ENCODE measurements around the gene LBP. TPM values are rescaled to one million over a fixed set of nuclear protein-coding genes. Genes with fewer than 3 reads are reported as not detected.

Gene LBP
- total and polyA plus RNA-seq, 7 experiments from 2014 or later = not detected

GRCh38 chr20:38316341-38316740, 29.9 kb upstream of the LBP start:
- no peak overlapping the region for H3K4me3 ChIP-seq (ENCODE audit: low read length)
- no peaks in the 10 kb centered on the region for H3K4me1 ChIP-seq (ENCODE audit: control insufficient read depth in 2 of 2, insufficient read depth in 2 of 2, low read length in 2 of 2)
- no peak for ATAC-seq
- no peak overlapping the region for H3K27ac ChIP-seq (ENCODE audit: low read depth, low read length)
- H3K36me3 ChIP-seq (ENCODE audit: control insufficient read depth in 2 of 3, insufficient read depth in 3 of 3, low read length in 3 of 3) = no peaks in the 10 kb centered on the region
- ChIA-PET CTCF (no interaction called here), POLR2A (no interaction called here)
- H3K9me3 ChIP-seq (ENCODE audit: control insufficient read depth in 2 of 3, low read length in 3 of 3) = no peaks in the 10 kb centered on the region
- peaks cover 4 to 37% (median 32%) of the 10 kb centered on the region in 5 donors for H3K27me3 Mint-ChIP-seq
- peaks cover 0 to 1% (median 0%) of the 10 kb centered on the region in 7 donors for H3K4me1 Mint-ChIP-seq
- DNase-seq = no peak
- no peak overlapping the region for H3K4me3 Mint-ChIP-seq
- no peaks in the 10 kb centered on the region for H3K36me3 Mint-ChIP-seq
- no peak overlapping the region for H3K27ac Mint-ChIP-seq
- peaks cover 0 to 4% (median 0%) of the 10 kb centered on the region in 11 donors for H3K9me3 Mint-ChIP-seq
- no peaks in the 10 kb centered on the region for H3K27me3 ChIP-seq (ENCODE audit: control insufficient read depth in 2 of 2, insufficient read depth in 2 of 2, low read length in 2 of 2)
- intact Hi-C loops (cut with micrococcal nuclease) = no loop called here

- no peaks in the 10 kb centered on the region for H3K36me3 Mint-ChIP-seq
- Histone ChIP-seq H3K36me3 (ENCODE audit: control insufficient read depth in 2 of 3, insufficient read depth in 3 of 3, low read length in 3 of 3) (no peaks in the 10 kb centered on the region), H3K9me3 (ENCODE audit: control insufficient read depth in 2 of 3, low read length in 3 of 3) (no peaks in the 10 kb centered on the region), H3K27me3 (ENCODE audit: control insufficient read depth in 2 of 2, insufficient read depth in 2 of 2, low read length in 2 of 2) (no peaks in the 10 kb centered on the region), H3K4me1 (ENCODE audit: control insufficient read depth in 2 of 2, insufficient read depth in 2 of 2, low read length in 2 of 2) (no peaks in the 10 kb centered on the region), H3K4me3 (ENCODE audit: low read length) (no peak overlapping the region), H3K27ac (ENCODE audit: low read depth, low read length) (no peak overlapping the region)
- H3K9me3 Mint-ChIP-seq = peaks cover 0 to 4% (median 0%) of the 10 kb centered on the region in 11 donors
- POLR2A ChIA-PET = no interaction called here
- ATAC-seq (no peak), DNase-seq (no peak)
- peaks cover 0 to 5% (median 0%) of the 10 kb centered on the region in 7 donors for H3K4me1 Mint-ChIP-seq
- peaks cover 5 to 41% (median 30%) of the 10 kb centered on the region in 5 donors for H3K27me3 Mint-ChIP-seq
- no peak overlapping the region for H3K27ac Mint-ChIP-seq
- H3K4me3 Mint-ChIP-seq = no peak overlapping the region
- intact Hi-C loops (cut with micrococcal nuclease) = no loop called here
- CTCF ChIA-PET = no interaction called here
Measured at GRCh38 chr20:38317422-38317821, 28.9 kb upstream of the LBP start.

GRCh38 chr20:38320221-38320620, 26.1 kb upstream of the LBP start:
- ATAC-seq (no peak), DNase-seq (no peak)
- Mint-ChIP-seq H3K4me3 (no peak overlapping the region), H3K27me3 (peaks cover 9 to 41% (median 29%) of the 10 kb centered on the region in 5 donors), H3K36me3 (no peaks in the 10 kb centered on the region), H3K4me1 (peaks cover 0 to 5% (median 0%) of the 10 kb centered on the region in 7 donors), H3K9me3 (peaks cover 0 to 4% (median 0%) of the 10 kb centered on the region in 11 donors), H3K27ac (no peak overlapping the region)
- Histone ChIP-seq H3K36me3 (ENCODE audit: control insufficient read depth in 2 of 3, insufficient read depth in 3 of 3, low read length in 3 of 3) (no peaks in the 10 kb centered on the region), H3K27ac (ENCODE audit: low read depth, low read length) (no peak overlapping the region), H3K27me3 (ENCODE audit: control insufficient read depth in 2 of 2, insufficient read depth in 2 of 2, low read length in 2 of 2) (no peaks in the 10 kb centered on the region), H3K9me3 (ENCODE audit: control insufficient read depth in 2 of 3, low read length in 3 of 3) (no peaks in the 10 kb centered on the region), H3K4me3 (ENCODE audit: low read length) (no peak overlapping the region), H3K4me1 (ENCODE audit: control insufficient read depth in 2 of 2, insufficient read depth in 2 of 2, low read length in 2 of 2) (no peaks in the 10 kb centered on the region)
- CTCF ChIA-PET = no interaction called here
- POLR2A ChIA-PET = no interaction called here
- intact Hi-C loops (cut with micrococcal nuclease) = no loop called here

- Histone ChIP-seq H3K36me3 (ENCODE audit: control insufficient read depth in 2 of 3, insufficient read depth in 3 of 3, low read length in 3 of 3) (no peaks in the 10 kb centered on the region), H3K4me1 (ENCODE audit: control insufficient read depth in 2 of 2, insufficient read depth in 2 of 2, low read length in 2 of 2) (no peaks in the 10 kb centered on the region), H3K27ac (ENCODE audit: low read depth, low read length) (no peak overlapping the region), H3K9me3 (ENCODE audit: control insufficient read depth in 2 of 3, low read length in 3 of 3) (no peaks in the 10 kb centered on the region), H3K4me3 (ENCODE audit: low read length) (no peak overlapping the region), H3K27me3 (ENCODE audit: control insufficient read depth in 2 of 2, insufficient read depth in 2 of 2, low read length in 2 of 2) (no peaks in the 10 kb centered on the region)
- intact Hi-C loops (cut with micrococcal nuclease) = no loop called here
- DNase-seq = no peak
- H3K36me3 Mint-ChIP-seq = no peaks in the 10 kb centered on the region
- CTCF ChIA-PET = no interaction called here
- H3K27me3 Mint-ChIP-seq = peaks cover 12 to 38% (median 26%) of the 10 kb centered on the region in 5 donors
- no peak overlapping the region for H3K27ac Mint-ChIP-seq
- peaks cover 0 to 5% (median 0%) of the 10 kb centered on the region in 7 donors for H3K4me1 Mint-ChIP-seq
- H3K4me3 Mint-ChIP-seq = no peak overlapping the region
- ATAC-seq = no peak
- POLR2A ChIA-PET = no interaction called here
- peaks cover 0 to 4% (median 0%) of the 10 kb centered on the region in 11 donors for H3K9me3 Mint-ChIP-seq
Measured at GRCh38 chr20:38321959-38322598, 24.2 kb upstream of the LBP start.

- ChIA-PET CTCF (no interaction called here), POLR2A (no interaction called here)
- Mint-ChIP-seq H3K4me1 (peaks cover 0 to 5% (median 0%) of the 10 kb centered on the region in 7 donors), H3K27ac (no peak overlapping the region), H3K4me3 (no peak overlapping the region), H3K36me3 (peaks cover 0 to 4% (median 0%) of the 10 kb centered on the region in 5 donors), H3K27me3 (peaks cover 12 to 38% (median 30%) of the 10 kb centered on the region in 5 donors), H3K9me3 (peaks cover 0 to 4% (median 0%) of the 10 kb centered on the region in 11 donors)
- no peaks in the 10 kb centered on the region for H3K36me3 ChIP-seq (ENCODE audit: control insufficient read depth in 2 of 3, insufficient read depth in 3 of 3, low read length in 3 of 3)
- DNase-seq (no peak), ATAC-seq (no peak)
- no peak overlapping the region for H3K27ac ChIP-seq (ENCODE audit: low read depth, low read length)
- H3K9me3 ChIP-seq (ENCODE audit: control insufficient read depth in 2 of 3, low read length in 3 of 3) = no peaks in the 10 kb centered on the region
- no peaks in the 10 kb centered on the region for H3K4me1 ChIP-seq (ENCODE audit: control insufficient read depth in 2 of 2, insufficient read depth in 2 of 2, low read length in 2 of 2)
- intact Hi-C loops (cut with micrococcal nuclease) = no loop called here
- H3K4me3 ChIP-seq (ENCODE audit: low read length) = no peak overlapping the region
- H3K27me3 ChIP-seq (ENCODE audit: control insufficient read depth in 2 of 2, insufficient read depth in 2 of 2, low read length in 2 of 2) = no peaks in the 10 kb centered on the region
Measured at GRCh38 chr20:38324159-38324558, 22.1 kb upstream of the LBP start.

GRCh38 chr20:38325167-38325566, 21.1 kb upstream of the LBP start:
- Histone ChIP-seq H3K4me3 (ENCODE audit: low read length) (no peak overlapping the region), H3K9me3 (ENCODE audit: control insufficient read depth in 2 of 3, low read length in 3 of 3) (no peaks in the 10 kb centered on the region), H3K27ac (ENCODE audit: low read depth, low read length) (no peak overlapping the region), H3K27me3 (ENCODE audit: control insufficient read depth in 2 of 2, insufficient read depth in 2 of 2, low read length in 2 of 2) (no peaks in the 10 kb centered on the region), H3K4me1 (ENCODE audit: control insufficient read depth in 2 of 2, insufficient read depth in 2 of 2, low read length in 2 of 2) (no peaks in the 10 kb centered on the region), H3K36me3 (ENCODE audit: control insufficient read depth in 2 of 3, insufficient read depth in 3 of 3, low read length in 3 of 3) (no peaks in the 10 kb centered on the region)
- ChIA-PET CTCF (interaction anchor here (0.6 kb wide), 1 partner anchor 842 kb away, joined by 3 read pairs; no protein-coding TSS in a partner anchor), POLR2A (no interaction called here)
- Mint-ChIP-seq H3K27ac (no peak overlapping the region), H3K9me3 (peaks cover 0 to 4% (median 0%) of the 10 kb centered on the region in 11 donors), H3K36me3 (peaks cover 0 to 4% (median 0%) of the 10 kb centered on the region in 5 donors), H3K4me1 (peaks cover 0 to 5% (median 0%) of the 10 kb centered on the region in 7 donors), H3K4me3 (no peak overlapping the region), H3K27me3 (peaks cover 12 to 34% (median 28%) of the 10 kb centered on the region in 5 donors)
- ATAC-seq = no peak
- intact Hi-C loops (cut with micrococcal nuclease) = no loop called here
- no peak for DNase-seq

- ATAC-seq = no peak
- Mint-ChIP-seq H3K27me3 (peaks cover 12 to 33% (median 28%) of the 10 kb centered on the region in 5 donors), H3K36me3 (peaks cover 0 to 4% (median 0%) of the 10 kb centered on the region in 5 donors), H3K27ac (no peak overlapping the region), H3K4me3 (no peak overlapping the region), H3K4me1 (peaks cover 0 to 5% (median 0%) of the 10 kb centered on the region in 7 donors), H3K9me3 (peaks cover 0 to 4% (median 0%) of the 10 kb centered on the region in 11 donors)
- ChIA-PET CTCF (no interaction called here), POLR2A (no interaction called here)
- Histone ChIP-seq H3K4me3 (ENCODE audit: low read length) (no peak overlapping the region), H3K27ac (ENCODE audit: low read depth, low read length) (no peak overlapping the region), H3K9me3 (ENCODE audit: control insufficient read depth in 2 of 3, low read length in 3 of 3) (no peaks in the 10 kb centered on the region), H3K27me3 (ENCODE audit: control insufficient read depth in 2 of 2, insufficient read depth in 2 of 2, low read length in 2 of 2) (no peaks in the 10 kb centered on the region), H3K4me1 (ENCODE audit: control insufficient read depth in 2 of 2, insufficient read depth in 2 of 2, low read length in 2 of 2) (no peaks in the 10 kb centered on the region), H3K36me3 (ENCODE audit: control insufficient read depth in 2 of 3, insufficient read depth in 3 of 3, low read length in 3 of 3) (no peaks in the 10 kb centered on the region)
- intact Hi-C loops (cut with micrococcal nuclease) = no loop called here
- DNase-seq = no peak
Measured at GRCh38 chr20:38325905-38326304, 20.4 kb upstream of the LBP start.

Measured in naive thymus-derived CD4-positive, alpha-beta T cell (primary cell).